Measurements from ENCODE around the gene CLMN. TPM values are rescaled to one million over a fixed set of nuclear protein-coding genes. Genes with fewer than 3 reads are reported as not detected.

Gene CLMN
- total and polyA plus RNA-seq, 9 of the 15 experiments (the other 6 are each of a cell fraction or from before 2014, with no cell fraction given) = 0.01 to 0.18 (median 0.07) TPM; not detected in 4

GRCh38 chr14:95153866-95154265 is 165.8 kb downstream of the CLMN start:
- no peak for TF ChIP-seq ZNF316 (IDR thresholded peaks at IDR 0.05)
- no peak for TF ChIP-seq MIER1 (IDR thresholded peaks at IDR 0.05; ENCODE audit: low read depth)
- TF ChIP-seq ZNF253 (CRISPR knock-in tag; conservative IDR thresholded peaks at IDR 0.05) = no peak
- TF ChIP-seq SP1 (CRISPR knock-in tag; IDR thresholded peaks at IDR 0.05) = no peak
- TF ChIP-seq, protein P1, sequence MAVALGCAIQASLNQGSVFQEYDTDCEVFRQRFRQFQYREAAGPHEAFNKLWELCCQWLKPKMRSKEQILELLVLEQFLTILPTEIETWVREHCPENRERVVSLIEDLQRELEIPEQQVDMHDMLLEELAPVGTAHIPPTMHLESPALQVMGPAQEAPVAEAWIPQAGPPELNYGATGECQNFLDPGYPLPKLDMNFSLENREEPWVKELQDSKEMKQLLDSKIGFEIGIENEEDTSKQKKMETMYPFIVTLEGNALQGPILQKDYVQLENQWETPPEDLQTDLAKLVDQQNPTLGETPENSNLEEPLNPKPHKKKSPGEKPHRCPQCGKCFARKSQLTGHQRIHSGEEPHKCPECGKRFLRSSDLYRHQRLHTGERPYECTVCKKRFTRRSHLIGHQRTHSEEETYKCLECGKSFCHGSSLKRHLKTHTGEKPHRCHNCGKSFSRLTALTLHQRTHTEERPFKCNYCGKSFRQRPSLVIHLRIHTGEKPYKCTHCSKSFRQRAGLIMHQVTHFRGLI (CRISPR knock-in tag; IDR thresholded peaks at IDR 0.05) = no peak
- no peak for TF ChIP-seq ARID3A (IDR thresholded peaks at IDR 0.05; ENCODE audit: borderline replicate concordance, low read depth, low read length)
- TF ChIP-seq, protein P2, sequence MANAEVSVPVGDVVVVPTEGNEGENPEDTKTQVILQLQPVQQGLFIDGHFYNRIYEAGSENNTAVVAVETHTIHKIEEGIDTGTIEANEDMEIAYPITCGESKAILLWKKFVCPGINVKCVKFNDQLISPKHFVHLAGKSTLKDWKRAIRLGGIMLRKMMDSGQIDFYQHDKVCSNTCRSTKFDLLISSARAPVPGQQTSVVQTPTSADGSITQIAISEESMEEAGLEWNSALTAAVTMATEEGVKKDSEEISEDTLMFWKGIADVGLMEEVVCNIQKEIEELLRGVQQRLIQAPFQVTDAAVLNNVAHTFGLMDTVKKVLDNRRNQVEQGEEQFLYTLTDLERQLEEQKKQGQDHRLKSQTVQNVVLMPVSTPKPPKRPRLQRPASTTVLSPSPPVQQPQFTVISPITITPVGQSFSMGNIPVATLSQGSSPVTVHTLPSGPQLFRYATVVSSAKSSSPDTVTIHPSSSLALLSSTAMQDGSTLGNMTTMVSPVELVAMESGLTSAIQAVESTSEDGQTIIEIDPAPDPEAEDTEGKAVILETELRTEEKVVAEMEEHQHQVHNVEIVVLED (CRISPR knock-in tag; IDR thresholded peaks at IDR 0.05) = no peak
- TF ChIP-seq POU5F1 (IDR thresholded peaks at IDR 0.05; ENCODE audit: borderline replicate concordance, low read depth, low read length, partially characterized antibody) = no peak
- no peaks in the 10 kb centered on the region for H3K9me3 ChIP-seq (replicated peaks; ENCODE audit: control insufficient read depth, insufficient read depth, low read depth, low read length)
- no peak overlapping the region for H3K27ac ChIP-seq (ENCODE audit: extremely low read depth, low read depth, low read length)
- H4K20me1 ChIP-seq (replicated peaks; ENCODE audit: control insufficient read depth, insufficient read depth, low read length) = no peaks in the 10 kb centered on the region
- no peaks in the 10 kb centered on the region for H3K9me1 ChIP-seq (ENCODE audit: control insufficient read depth, insufficient read depth, low read length)
- ChIA-PET CTCF (ENCODE audit: low intra/inter-chr PET ratio) (no interaction called here), POLR2A (no interaction called here)
- no peaks in the 10 kb centered on the region for H3K36me3 ChIP-seq (ENCODE audit: control insufficient read depth, insufficient read depth, low read length)
- in situ Hi-C loops (cut with MboI) (no loop called here), intact Hi-C loops (cut with micrococcal nuclease) (no loop called here)
- H2AFZ ChIP-seq (ENCODE audit: low read depth, low read length) = no peak overlapping the region
- H3K4me1 ChIP-seq (replicated peaks in 1 of 2; ENCODE audit: control insufficient read depth in 2 of 2, insufficient read depth in 2 of 2, low read length in 2 of 2) = peaks cover 11 to 17% of the 10 kb centered on the region in 2 experiments; a peak in 3 of 5 replicates
- FAIRE-seq (no peak), ATAC-seq (no peak), DNase-seq (ENCODE audit: extremely low read depth in 1 of 4, low spot score in 3 of 4) (no peak)
- BruUV-seq (replicated peaks) = no TSS peak
- WGBS (ENCODE audit: insufficient coverage, low coverage, missing lambda C conversion rate) = 23% methylated on average over 4 of the region's 4 CpGs
- no peak overlapping the region for H3K9ac ChIP-seq (ENCODE audit: insufficient read depth in 1 of 2, low read depth in 2 of 2, low read length in 2 of 2)
- H3K4me2 ChIP-seq (ENCODE audit: insufficient read depth, low read length) = no peak overlapping the region
- H3K4me3 ChIP-seq = no peak overlapping the region
- no peaks in the 10 kb centered on the region for H3K27me3 ChIP-seq (ENCODE audit: control insufficient read depth in 2 of 2, insufficient read depth in 2 of 2, low read length in 2 of 2)
- peaks cover 44% of the 10 kb centered on the region for H3K79me2 ChIP-seq (ENCODE audit: control insufficient read depth, insufficient read depth, low read length)

Data from K562 (cell line).